Aorta (tissue), 5 donors: ENCODE results near the gene MTA2. TPM values are rescaled to one million over a fixed set of nuclear protein-coding genes. Genes with fewer than 3 reads are reported as not detected.
A peak's percentile ranks its signal among the peaks of the same experiment; 100 is the strongest.
"Not testable (repeated sequence)": the region's sequence is repeated elsewhere in the genome, so short reads cannot be mapped to it uniquely, and the experiment has no call there.

Experiments
- ATAC-seq: fragments of 200-7000 bp; cut with Tn5 transposase; one replicate; pipeline ENCODE4 v1.9.1; 2022; ENCODE audit warnings: moderate library complexity; ENCODE audit not compliant: low FRiP score
- DNase-seq, 2 donors: peaks; one replicate each; pipeline ENCODE4 v3.0.0-alpha.2; 2020
- H3K27ac ChIP-seq, 2 donors: one replicate each; pipeline ENCODE4 v1.5.1; 2013; ENCODE audit warnings: low read length in 2 of 2, mild to moderate bottlenecking in 2 of 2, moderate library complexity in 2 of 2, control low read depth in 1 of 2, inconsistent platforms in 1 of 2, low read depth in 1 of 2
- H3K27me3 ChIP-seq, 2 donors: one replicate each; pipeline ENCODE4 v1.6.1; 2013; ENCODE audit warnings: control low read depth in 1 of 2, low read length in 1 of 2, mild to moderate bottlenecking in 1 of 2, moderate library complexity in 1 of 2; ENCODE audit not compliant: insufficient read depth in 2 of 2, control insufficient read depth in 1 of 2
- H3K36me3 ChIP-seq, 2 donors: one replicate each; pipeline ENCODE4 v1.6.1; 2013; ENCODE audit warnings: control low read depth in 1 of 2, low read length in 1 of 2, mild to moderate bottlenecking in 1 of 2; ENCODE audit not compliant: insufficient read depth in 2 of 2, control insufficient read depth in 1 of 2
- H3K4me1 ChIP-seq, 2 donors: one replicate each; pipeline ENCODE4 v1.6.1; 2013; ENCODE audit warnings: low read length in 2 of 2, control low read depth in 1 of 2, mild to moderate bottlenecking in 1 of 2, moderate library complexity in 1 of 2; ENCODE audit not compliant: insufficient read depth in 2 of 2, control insufficient read depth in 1 of 2
- H3K4me3 ChIP-seq, 2 donors: one replicate each; pipeline ENCODE4 v1.5.1; 2013; ENCODE audit warnings: low read length in 2 of 2, control low read depth in 1 of 2, mild to moderate bottlenecking in 1 of 2
- H3K9me3 ChIP-seq: one replicate; pipeline ENCODE4 v1.6.1; 2013; ENCODE audit warnings: mild to moderate bottlenecking, low read length; ENCODE audit not compliant: control insufficient read depth
- WGBS, 2 donors: extraction: QIAGEN DNeasy Blood & Tissue Kit; methylation state at CpG; one replicate each; pipeline ENCODE4 v1.1.7; 2013; 5-methylcytosine and 5-hydroxymethylcytosine counted together
- intact Hi-C, 2 donors: fragments of 100-400 bp; cut with DNase I; formaldehyde crosslinking; loops; one replicate each; pipeline versions ENCODE4 v1.14.2 to v1.15.0; 2022
- polyA plus RNA-seq, 2 donors: library from polyadenylated mRNA; stranded (reverse); fragments of 200-250 nt; gene quantifications; one replicate each; pipeline ENCODE4 v1.2.3, GENCODE V29; 2013
- total RNA-seq, 2 donors: library from RNA; stranded (reverse); fragmentation: NEBNext Ultra II Directional; extraction: Animal tissue kit (Norgen Biotek cat#: 25700); gene quantifications; one replicate each; pipeline ENCODE4 v1.2.1, GENCODE V29; 2021
- donor health status: healthy with polysubstance abuse.
- donor health status: Bipolar disorder and iron deficiency.
- donor health status: DM: no; HTN: no; CAD: no.
- donor health status: DM: no; HTN: no; CAD: no.
- donor health status: DM: yes; HTN: yes; CAD: no.

The MTA2 gene
- total and polyA plus RNA-seq, 4 donors: 13.5 to 87.9 (median 60.2) TPM

GRCh38 chr11:62552485-62553079 is 49.1 kb downstream of the MTA2 start:
- H3K4me3 ChIP-seq: no peak overlapping the region
- no peak for ATAC-seq
- intact Hi-C loops: no loop called here
- 21 to 22% methylated on average over 4 of the region's 4 CpGs for WGBS, 2 donors
- H3K36me3 ChIP-seq: no peaks in the 10 kb centered on the region
- peak overlapping the region; percentile 98 to 100 for H3K27ac ChIP-seq
- DNase-seq: no peak
- H3K9me3 ChIP-seq: no peaks in the 10 kb centered on the region
- peaks cover 0 to 5% of the 10 kb centered on the region in 2 donors for H3K4me1 ChIP-seq
- H3K27me3 ChIP-seq: no peaks in the 10 kb centered on the region

DNA sequence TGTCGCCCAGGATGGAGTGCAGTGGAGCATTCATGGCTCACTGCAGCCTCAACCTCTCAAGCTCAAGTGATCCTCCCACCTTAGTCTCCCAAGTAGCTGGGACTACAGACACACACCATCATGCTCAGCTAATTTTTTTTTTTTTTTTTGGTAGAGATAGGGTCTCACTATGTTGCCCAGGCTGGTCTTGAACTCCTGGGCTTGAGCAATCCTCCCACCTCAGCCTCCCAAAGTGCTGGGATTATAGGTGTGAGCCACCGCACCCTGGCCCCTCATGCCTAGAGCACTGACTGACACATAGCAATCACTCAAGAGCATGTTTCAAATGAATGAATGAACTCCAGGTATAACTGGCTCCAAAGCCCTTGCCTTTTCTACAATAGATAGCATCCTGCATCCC is 51.2 kb downstream of the MTA2 start:
- H3K4me3 ChIP-seq, H3K27me3 ChIP-seq, ATAC-seq, H3K9me3 ChIP-seq, DNase-seq, H3K4me1 ChIP-seq, intact Hi-C loops, H3K36me3 ChIP-seq, H3K27ac ChIP-seq: not testable (repeated sequence)
- WGBS, 2 donors: 85 to 92% methylated on average over 2 of the region's 2 CpGs

DNA sequence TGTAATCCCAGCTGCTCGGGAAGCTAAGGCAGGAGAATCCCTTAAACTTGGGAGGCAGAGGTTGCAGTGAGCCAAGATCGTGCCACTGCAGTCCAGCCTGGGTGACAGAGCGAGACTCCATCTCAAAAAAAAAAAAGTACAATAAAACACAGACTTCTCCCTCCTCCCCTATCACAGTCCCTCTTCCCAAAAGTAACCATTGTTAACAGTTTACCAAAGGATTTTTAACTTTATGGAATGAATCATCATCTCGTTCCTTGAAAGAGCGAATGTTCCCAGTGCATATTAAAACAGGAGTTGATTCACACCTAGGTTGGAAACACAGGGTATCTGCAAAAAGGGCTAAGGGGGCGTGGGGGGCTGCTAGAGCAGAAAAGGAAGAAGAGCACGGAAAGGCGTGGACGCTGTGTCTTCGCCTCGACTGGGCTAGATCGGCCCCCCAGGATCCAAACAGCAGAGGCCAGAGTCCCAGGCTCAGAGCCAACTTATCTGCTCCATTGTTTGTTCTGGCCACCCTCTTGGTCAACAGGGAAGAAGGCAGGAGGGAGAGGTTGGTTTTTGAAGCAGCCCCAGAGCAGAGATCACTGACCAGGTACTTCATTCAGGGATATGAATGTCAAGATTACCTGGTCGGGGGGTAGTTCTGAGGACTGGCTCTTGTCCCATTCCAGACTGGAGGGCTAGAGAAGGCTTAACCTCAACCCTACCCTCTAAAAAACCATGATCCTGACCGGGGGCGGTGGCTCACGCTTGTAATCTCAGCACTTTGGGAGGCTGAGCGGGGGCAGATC is 52.9 kb downstream of the MTA2 start:
- Histone ChIP-seq H3K9me3 (no peaks in the 10 kb centered on the region), H3K36me3 (no peaks in the 10 kb centered on the region), H3K4me3 (no peak overlapping the region), H3K4me1 (no peaks in the 10 kb centered on the region), H3K27me3 (no peaks in the 10 kb centered on the region), H3K27ac (peak overlapping the region in 1 of 2 donors; percentile 72)
- DNase-seq (no peak), ATAC-seq (no peak)
- WGBS, 2 donors: 23 to 24% methylated on average over 17 of the region's 17 CpGs
- intact Hi-C loops: loop anchor here in 1 of 2 donors (5.0 kb wide), 1 partner anchor 106 kb away; no protein-coding TSS in a partner anchor

GRCh38 chr11:62547691-62548281 is 53.9 kb downstream of the MTA2 start:
- ATAC-seq (no peak), DNase-seq (peak in 1 of 2 donors; percentile 55)
- H3K27ac ChIP-seq: peak overlapping the region; percentile 64 to 72
- H3K4me3 ChIP-seq: peak overlapping the region; percentile 86 to 98
- 9 to 10% methylated on average over 8 of the region's 8 CpGs for WGBS, 2 donors
- no peaks in the 10 kb centered on the region for H3K36me3 ChIP-seq
- intact Hi-C loops: loop anchor here in 1 of 2 donors (5.0 kb wide), 1 partner anchor 105 kb away; no protein-coding TSS in a partner anchor
- H3K9me3 ChIP-seq: no peaks in the 10 kb centered on the region
- no peaks in the 10 kb centered on the region for H3K27me3 ChIP-seq
- no peaks in the 10 kb centered on the region for H3K4me1 ChIP-seq

DNA sequence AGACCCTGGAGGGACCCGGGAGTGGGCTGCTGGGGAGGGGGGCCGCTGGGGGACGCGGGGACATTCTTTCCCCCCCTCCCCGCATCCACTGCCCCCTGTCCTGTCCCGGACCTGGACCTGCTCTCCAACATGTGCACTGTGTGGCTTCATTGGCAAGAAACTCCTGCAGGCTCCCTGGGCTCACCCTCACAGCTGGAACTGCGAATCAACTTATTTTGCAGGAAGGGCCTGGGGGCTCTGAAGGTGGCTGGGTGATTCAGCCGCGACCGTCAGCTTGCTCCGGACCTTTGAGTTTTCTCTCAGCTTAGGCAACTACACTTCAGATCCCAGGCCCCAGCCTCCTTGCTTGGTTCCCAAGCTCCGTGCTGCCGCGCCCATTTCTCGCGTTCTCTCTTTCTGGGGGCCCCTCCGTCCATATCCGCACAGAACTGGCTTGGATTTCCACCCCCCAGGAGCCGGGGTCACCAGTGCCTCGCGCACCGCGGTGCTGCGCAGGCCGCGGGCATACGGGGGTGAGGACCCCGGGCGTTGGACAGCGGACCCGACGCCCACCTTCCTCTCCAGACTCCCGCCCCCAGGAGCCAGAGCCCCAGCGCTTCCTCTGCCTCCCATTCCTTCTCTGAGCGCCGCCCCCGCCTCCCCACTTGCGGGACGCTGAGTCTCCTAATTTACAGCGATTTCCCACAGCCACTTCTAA is 54.6 kb downstream of the MTA2 start:
- peak; percentile 66 to 80 for DNase-seq
- Histone ChIP-seq H3K36me3 (no peaks in the 10 kb centered on the region), H3K4me1 (no peaks in the 10 kb centered on the region), H3K27ac (peak overlapping the region; percentile 64 to 72), H3K27me3 (no peaks in the 10 kb centered on the region), H3K9me3 (no peaks in the 10 kb centered on the region), H3K4me3 (peak overlapping the region; percentile 86 to 98)
- intact Hi-C loops: loop anchor here in 1 of 2 donors (5.0 kb wide), 1 partner anchor 105 kb away; no protein-coding TSS in a partner anchor
- no peak for ATAC-seq
- 2 to 3% methylated on average over 39 to 40 of the region's 40 CpGs for whole genome bisulfite sequencing, 2 donors

GRCh38 chr11:62546244-62546928 is 55.3 kb downstream of the MTA2 start, which contains the start of gene AHNAK:
TSS of gene AHNAK (minus strand) at chr11:62546806. CDS start at chr11:62536098, 10,708 bp downstream.
- Histone ChIP-seq H3K4me3 (peak within 1 kb of the TSS; percentile 86 to 98), H3K9me3 (no peaks in the 10 kb centered on the region), H3K27me3 (no peaks in the 10 kb centered on the region), H3K27ac (peak within 1 kb of the TSS; percentile 64 to 98), H3K36me3 (no peaks in the 10 kb centered on the region), H3K4me1 (no peaks in the 10 kb centered on the region)
- WGBS, 2 donors: 1% methylated on average over 36 to 69 of the region's 69 CpGs
- intact Hi-C loops: loop anchor here in 1 of 2 donors (5.0 kb wide), 1 partner anchor 104 kb away; no protein-coding TSS in a partner anchor
- ATAC-seq (peak; percentile 83), DNase-seq (peak; percentile 93 to 95)

DNA sequence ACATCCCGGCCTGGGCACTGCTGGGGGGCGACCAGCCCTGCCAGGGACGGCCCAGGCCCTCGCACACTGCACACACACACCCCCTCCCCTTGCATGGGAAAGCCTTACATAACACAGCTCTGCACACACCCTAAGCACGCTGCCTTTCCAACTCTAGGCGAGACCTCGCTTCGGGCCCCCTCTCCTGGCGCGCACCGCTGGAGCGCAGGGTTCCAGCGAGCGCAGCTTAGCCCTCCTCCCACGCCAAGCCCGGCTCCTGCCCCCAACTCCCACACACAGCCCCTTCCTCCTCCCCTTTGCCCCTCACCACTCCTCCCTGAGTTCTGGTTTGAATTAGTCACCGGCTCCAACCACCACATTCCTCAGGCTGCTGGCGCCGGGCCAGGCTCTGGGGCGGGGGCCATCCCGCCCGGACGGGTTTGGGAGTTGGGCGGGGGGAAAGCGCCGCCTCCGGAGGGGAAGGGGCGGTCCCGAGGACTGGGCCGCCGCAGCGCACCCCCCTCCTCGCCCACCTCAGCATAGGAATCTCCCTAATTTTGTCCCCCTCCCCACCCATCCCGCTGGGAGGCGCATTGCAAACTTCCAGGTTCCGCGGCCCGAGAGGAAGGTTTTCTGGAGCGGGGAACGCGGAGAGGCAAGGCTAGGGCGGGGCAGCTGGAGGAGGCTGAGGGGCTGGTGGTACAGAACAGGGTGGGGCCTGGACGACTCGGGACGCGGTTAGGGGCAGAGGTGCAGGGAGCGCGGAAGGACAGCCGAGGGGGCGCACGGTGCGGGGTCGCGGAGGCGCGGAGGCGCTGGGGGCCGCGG is 56.0 kb downstream of the MTA2 start:
- peak; percentile 76 for ATAC-seq
- Histone ChIP-seq H3K9me3 (no peaks in the 10 kb centered on the region), H3K27me3 (no peaks in the 10 kb centered on the region), H3K4me1 (no peaks in the 10 kb centered on the region), H3K27ac (peak overlapping the region; percentile 64 to 98), H3K36me3 (no peaks in the 10 kb centered on the region), H3K4me3 (peak overlapping the region; percentile 86 to 98)
- 1% methylated on average over 50 to 59 of the region's 59 CpGs for WGBS, 2 donors
- intact Hi-C loops: loop anchor here in 1 of 2 donors (2.0 to 5.0 kb wide), 2 partner anchors 15 to 103 kb away; no protein-coding TSS in a partner anchor
- DNase-seq: peak; percentile 96 to 99
